Suppressor macrophage (primary cell): Measurements from ENCODE around the gene SORBS1.

Experiments
- DNase-seq, 4 experiments: peaks; one replicate each; pipeline ENCODE4 v3.0.0-alpha.2; 2020 to 2022

Gene SORBS1

GRCh38 chr10:95459446-95460045 is 101.6 kb downstream of the SORBS1 start:
- DNase-seq = no peak

GRCh38 chr10:95458871-95459270 is 102.3 kb downstream of the SORBS1 start:
- no peak for DNase-seq

GRCh38 chr10:95458014-95458413 is 103.2 kb downstream of the SORBS1 start:
- DNase-seq = no peak

GRCh38 chr10:95457319-95457886 is 103.8 kb downstream of the SORBS1 start:
- no peak for DNase-seq

- DNase-seq = no peak
Measured at GRCh38 chr10:95456516-95456915, 104.7 kb downstream of the SORBS1 start.

- DNase-seq = no peak
Measured at GRCh38 chr10:95454940-95455339, 106.2 kb downstream of the SORBS1 start.

GRCh38 chr10:95454356-95454755 is 106.8 kb downstream of the SORBS1 start:
- DNase-seq = no peak

- DNase-seq = no peak
Measured at GRCh38 chr10:95451568-95452524, 109.3 kb downstream of the SORBS1 start.

GRCh38 chr10:95451150-95451549 is 110.0 kb downstream of the SORBS1 start:
- no peak for DNase-seq

- no peak for DNase-seq
Measured at GRCh38 chr10:95450188-95450587, 111.0 kb downstream of the SORBS1 start.

GRCh38 chr10:95447685-95448084 is 113.5 kb downstream of the SORBS1 start:
- no peak for DNase-seq

- DNase-seq = peak; percentile 63 to 75 (median 66)
Measured at GRCh38 chr10:95445837-95446486, 115.2 kb downstream of the SORBS1 start.

GRCh38 chr10:95445223-95445836 is 115.8 kb downstream of the SORBS1 start:
- DNase-seq = no peak

- no peak for DNase-seq
Measured at GRCh38 chr10:95444792-95445191, 116.4 kb downstream of the SORBS1 start.

- no peak for DNase-seq
Measured at GRCh38 chr10:95443636-95444035, 117.5 kb downstream of the SORBS1 start.

GRCh38 chr10:95442341-95442740 is 118.8 kb downstream of the SORBS1 start:
- DNase-seq = no peak

GRCh38 chr10:95441547-95441923 is 119.6 kb downstream of the SORBS1 start:
- DNase-seq = no peak

- DNase-seq = no peak
Measured at GRCh38 chr10:95440756-95441546, 120.2 kb downstream of the SORBS1 start.

- no peak for DNase-seq
Measured at GRCh38 chr10:95440038-95440725, 121.0 kb downstream of the SORBS1 start.

- no peak for DNase-seq
Measured at GRCh38 chr10:95438781-95439180, 122.4 kb downstream of the SORBS1 start.

- DNase-seq = no peak
Measured at GRCh38 chr10:95437669-95438068, 123.5 kb downstream of the SORBS1 start.
